GM12878 (cell line): ENCODE data around the gene EHBP1. TPM values are rescaled to one million over a fixed set of nuclear protein-coding genes. Genes with fewer than 3 reads are reported as not detected.

ENCODE experiments used
- ATAC-seq: fragments of 200-7000 bp; cut with Tn5 transposase; 3 replicates; pipeline ENCODE4 v1.9.1; 2020; ENCODE audit warnings: mild to moderate bottlenecking, moderate library complexity
- BruUV-seq: library from RNA; stranded (reverse); fragments of 400-500 nt; replicated peaks from 2 replicates; lab custom pipeline; 2021; lab: Mats Ljungman, UMichigan
- CTCF ChIA-PET: fragments of 300-600 bp; sonication (Branson Sonifier 250); formaldehyde crosslinking; extraction: SDS; loops from one replicate; lab custom pipeline; 2021; ENCODE audit warnings: inconsistent platforms; lab: Yijun Ruan, JAX
- POLR2A ChIA-PET: fragments of 350-600 bp; formaldehyde crosslinking; extraction: SDS; loops from one replicate; lab custom pipeline; 2021; ENCODE audit warnings: inconsistent platforms; lab: Charles Lee
- RAD21 ChIA-PET: fragments of 300-600 bp; sonication (Branson Sonifier 250); formaldehyde crosslinking; loops from one replicate; lab custom pipeline; 2023; ENCODE audit warnings: antibody characterized with exemption; ENCODE audit not compliant: unreplicated experiment; lab: Charles Lee
- SMC1A ChIA-PET: fragments of 300-600 bp; sonication (Branson Sonifier 250); formaldehyde crosslinking; loops from one replicate; lab custom pipeline; 2023; ENCODE audit not compliant: unreplicated experiment, uncharacterized antibody; lab: Charles Lee
- DNase-seq: peaks from one replicate; pipeline ENCODE4 v3.0.0-alpha.2; 2011; ENCODE audit warnings: low read depth, low spot score
- FAIRE-seq: peaks from 3 replicates; lab custom pipeline; 2011; peaks lifted over from hg19 to GRCh38; lab: Jason Lieb, UNC
- H2AFZ ChIP-seq: 2 replicates; pipeline ENCODE4 v1.6.0; 2011; ENCODE audit warnings: low read depth, low read length, control low read depth; ENCODE audit not compliant: control insufficient read depth
- H3K27ac ChIP-seq: 2 replicates; pipeline ENCODE4 v1.5.1; 2011; ENCODE audit warnings: control low read depth; ENCODE audit not compliant: control insufficient read depth, insufficient read depth
- H3K27me3 ChIP-seq, 2 experiments: replicated peaks in 1 of 2; 2 replicates each; pipeline versions ENCODE4 v1.6.0 to v1.6.1; 2011; ENCODE audit warnings: low read length in 1 of 2; ENCODE audit not compliant: control insufficient read depth in 2 of 2, insufficient read depth in 2 of 2
- H3K36me3 ChIP-seq, 2 experiments: 2 replicates each; pipeline ENCODE4 v1.5.1; 2011; ENCODE audit warnings: low read length in 1 of 2; ENCODE audit not compliant: control insufficient read depth in 2 of 2, insufficient read depth in 2 of 2
- H3K4me1 ChIP-seq: 2 replicates; pipeline ENCODE4 v1.6.1; 2011; ENCODE audit warnings: mild to moderate bottlenecking, low read length, moderate library complexity, mixed read lengths; ENCODE audit not compliant: control insufficient read depth, insufficient read depth
- H3K4me2 ChIP-seq: 2 replicates; pipeline ENCODE4 v1.6.0; 2011; ENCODE audit warnings: control low read depth; ENCODE audit not compliant: control insufficient read depth, insufficient read depth
- H3K4me3 ChIP-seq: fragments of 200-600 bp; sonication (generic); 2 replicates; pipeline ENCODE4 v1.5.1; 2016
- H3K79me2 ChIP-seq: 2 replicates; pipeline ENCODE4 v1.6.0; 2011; ENCODE audit warnings: low read length; ENCODE audit not compliant: control insufficient read depth, insufficient read depth
- H3K9ac ChIP-seq: 2 replicates; pipeline ENCODE4 v1.8.0; 2011; ENCODE audit warnings: low read length, control low read depth, mixed read lengths; ENCODE audit not compliant: control insufficient read depth, insufficient read depth
- H3K9me3 ChIP-seq: replicated peaks from 3 replicates; pipeline ENCODE4 v1.5.1; 2011; ENCODE audit warnings: mild to moderate bottlenecking, low read length; ENCODE audit not compliant: control insufficient read depth, insufficient read depth
- H4K20me1 ChIP-seq: 2 replicates; pipeline ENCODE4 v1.6.0; 2011; ENCODE audit not compliant: control insufficient read depth, insufficient read depth
- BRCA1 ChIP-seq: IDR thresholded peaks from 2 replicates; pipeline ENCODE4 v1.6.1; 2011; ENCODE audit warnings: low read depth, low read length, improper control_type of control experiment
- CBX3 ChIP-seq: fragments of 200-600 bp; sonication (generic); IDR thresholded peaks from 2 replicates; pipeline ENCODE4 v1.6.1; 2016; ENCODE audit warnings: low read depth, borderline replicate concordance
- CBX5 ChIP-seq: sonication (generic); IDR thresholded peaks from 2 replicates; pipeline ENCODE4 v1.6.1; 2016; ENCODE audit warnings: low read depth, moderate library complexity, mild to moderate bottlenecking, inconsistent platforms
- EED ChIP-seq: sonication (generic); IDR thresholded peaks from 2 replicates; pipeline ENCODE4 v1.6.1; 2016; ENCODE audit warnings: antibody characterized with exemption, low read depth
- ESRRA ChIP-seq: IDR thresholded peaks from 2 replicates; pipeline ENCODE4 v1.6.1; 2012; ENCODE audit warnings: mild to moderate bottlenecking, low read length, improper control_type of control experiment
- HDGF ChIP-seq: fragments of 450-650 bp; IDR thresholded peaks from 2 replicates; pipeline ENCODE4 v1.6.1; 2016; ENCODE audit warnings: antibody characterized with exemption
- IRF4 ChIP-seq: IDR thresholded peaks from 2 replicates; pipeline ENCODE4 v1.6.1; 2011; ENCODE audit warnings: low read depth, low read length
- KAT2A ChIP-seq: conservative IDR thresholded peaks from 2 replicates; pipeline ENCODE4 v1.6.1; 2011; ENCODE audit warnings: low read depth, low read length; ENCODE audit not compliant: control insufficient read depth
- MYC ChIP-seq: IDR thresholded peaks from 2 replicates; pipeline ENCODE4 v1.6.1; 2011; ENCODE audit warnings: mild to moderate bottlenecking, low read length, moderate library complexity, inconsistent platforms; ENCODE audit not compliant: insufficient read depth, insufficient replicate concordance, insufficient read length, severe bottlenecking
- RAD51 ChIP-seq: fragments of 450-650 bp; IDR thresholded peaks from 2 replicates; pipeline ENCODE4 v1.6.1; 2016; ENCODE audit warnings: moderate library complexity, mild to moderate bottlenecking, inconsistent platforms
- SRF ChIP-seq, 2 experiments: IDR thresholded peaks; 2 replicates each; pipeline ENCODE4 v1.6.1; 2011; ENCODE audit warnings: low read depth in 2 of 2, low read length in 2 of 2, mild to moderate bottlenecking in 1 of 2, moderate library complexity in 1 of 2
- ZZZ3 ChIP-seq: IDR thresholded peaks from 2 replicates; pipeline ENCODE4 v1.6.1; 2011; ENCODE audit warnings: low read depth; ENCODE audit not compliant: control insufficient read depth, insufficient read length
- WGBS: methylation state at CpG from one replicate; pipeline ENCODE4 v1.1.6; 2016; ENCODE audit warnings: low lambda C conversion rate; ENCODE audit not compliant: insufficient replicate concordance, insufficient coverage; ENCODE audit errors: missing lambda C conversion rate; 5-methylcytosine and 5-hydroxymethylcytosine counted together
- in situ Hi-C: fragments of 300-500 bp; cut with MboI; formaldehyde crosslinking; loops from 9 replicates; pipeline ENCODE4 v1.14.3; 2018; ENCODE audit warnings: mixed read lengths
- intact Hi-C: fragments of 100-400 bp; cut with micrococcal nuclease; formaldehyde crosslinking; loops from one replicate; pipeline ENCODE4 v1.14.2; 2022; ENCODE audit not compliant: unreplicated experiment
- polyA plus RNA-seq, 11 experiments: library from polyadenylated mRNA; depleted of rRNA in 4 of 11; unstranded in 6 of 11; stranded (reverse) in 5 of 11; fragments of >200 nt; fragmentation: Nextera tagmentation in 4 of 11; fragmentation: Illumina TruSeq in 1 of 11; extraction: Ambion mirVana in 4 of 11; extraction: Trizol in 1 of 11; gene quantifications; 1 replicate in 1 of 11; 2 replicates in 10 of 11; pipeline versions ENCODE4 v1.2.1 to v1.2.3, GENCODE V29; 2011 to 2016; ENCODE audit warnings: inconsistent platforms in 2 of 11, missing spikeins in 2 of 11, low read depth in 1 of 11
- total RNA-seq, 4 experiments: library from RNA; depleted of rRNA in 3 of 4; stranded (reverse); fragments of >200 nt in 3 of 4; fragmentation: Illumina TruSeq in 1 of 4; extraction: Trizol in 1 of 4; gene quantifications; 2 replicates each; pipeline versions ENCODE4 v1.2.1 to v1.2.3, GENCODE V29; 2013 to 2021
- TF ChIP-seq, protein P1 (sequence below): fragments of 450-650 bp; IDR thresholded peaks from 2 replicates; pipeline ENCODE4 v1.6.1; 2014; ENCODE audit warnings: mild to moderate bottlenecking
- TF ChIP-seq, protein P2 (sequence below): IDR thresholded peaks from 2 replicates; pipeline ENCODE4 v1.6.1; 2011; ENCODE audit warnings: borderline replicate concordance, low read depth, mild to moderate bottlenecking, moderate library complexity, mixed read lengths, low read length; ENCODE audit not compliant: insufficient read depth; ENCODE audit errors: extremely low read length

Gene EHBP1
- total and polyA plus RNA-seq, 10 of the 15 experiments (the other 5 are each of a cell fraction or from before 2014, with no cell fraction given), result 5.7 to 26.1 (median 13.6) TPM

DNA sequence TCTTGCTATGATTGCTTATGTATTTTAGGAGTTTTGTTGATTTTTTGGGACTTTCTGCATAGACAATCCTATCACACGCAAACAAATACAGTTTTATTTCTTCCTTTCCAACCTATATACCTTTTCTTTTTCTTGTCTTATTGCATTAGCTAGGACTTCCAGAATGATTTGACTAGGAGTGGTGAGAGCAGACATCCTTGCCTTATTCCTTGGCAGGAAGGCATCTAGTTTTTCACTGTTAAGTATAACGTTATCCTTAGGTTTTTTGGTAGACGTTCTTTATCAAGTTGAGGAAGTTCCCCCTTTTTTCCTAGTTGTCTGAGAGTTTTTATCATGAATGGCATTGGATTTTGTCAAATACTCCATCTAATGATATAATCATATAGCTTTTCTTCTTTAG, 25.8 kb downstream of the EHBP1 start (continued):
- no peak for TF ChIP-seq CBX3
- no peak for TF ChIP-seq CBX5
- TF ChIP-seq ESRRA, result no peak
- TF ChIP-seq BRCA1, result no peak
- TF ChIP-seq, protein P1, sequence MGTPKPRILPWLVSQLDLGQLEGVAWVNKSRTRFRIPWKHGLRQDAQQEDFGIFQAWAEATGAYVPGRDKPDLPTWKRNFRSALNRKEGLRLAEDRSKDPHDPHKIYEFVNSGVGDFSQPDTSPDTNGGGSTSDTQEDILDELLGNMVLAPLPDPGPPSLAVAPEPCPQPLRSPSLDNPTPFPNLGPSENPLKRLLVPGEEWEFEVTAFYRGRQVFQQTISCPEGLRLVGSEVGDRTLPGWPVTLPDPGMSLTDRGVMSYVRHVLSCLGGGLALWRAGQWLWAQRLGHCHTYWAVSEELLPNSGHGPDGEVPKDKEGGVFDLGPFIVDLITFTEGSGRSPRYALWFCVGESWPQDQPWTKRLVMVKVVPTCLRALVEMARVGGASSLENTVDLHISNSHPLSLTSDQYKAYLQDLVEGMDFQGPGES, result no peak
- TF ChIP-seq MYC, result no peak
- TF ChIP-seq HDGF, result no peak

DNA sequence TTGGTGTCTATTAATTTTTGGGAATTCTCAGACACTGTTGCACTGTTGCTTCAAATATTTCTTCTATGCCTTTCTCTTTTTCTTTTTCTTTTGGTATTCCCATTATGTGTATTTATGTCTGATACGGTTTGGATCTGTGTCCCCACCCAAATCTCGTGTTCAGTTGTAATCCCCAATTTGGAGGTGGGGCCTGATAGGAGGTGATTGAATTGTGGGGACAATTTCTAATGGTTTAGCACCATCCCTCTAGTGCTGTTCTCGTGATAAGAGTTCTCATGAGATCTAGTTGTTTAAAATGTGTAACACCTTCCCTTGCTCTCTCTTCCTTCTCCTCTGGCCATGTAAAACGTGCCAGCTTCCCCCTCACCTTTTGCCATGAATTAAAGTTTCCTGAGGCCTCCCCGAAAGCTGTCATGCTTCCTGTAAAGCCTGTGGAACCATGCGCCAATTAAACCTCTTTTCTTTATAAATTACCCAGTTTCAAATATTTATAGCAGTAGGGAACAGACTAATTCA, 26.8 kb downstream of the EHBP1 start:
- in situ Hi-C loops, result no loop called here

More for the DNA sequence above, 26.8 kb downstream of the EHBP1 start:
- no peak overlapping the region for H3K4me3 ChIP-seq
- H3K36me3 ChIP-seq, result no peaks in the 10 kb centered on the region
- FAIRE-seq (no peak), ATAC-seq (no peak)
- H2AFZ ChIP-seq, result no peak overlapping the region
- no peaks in the 10 kb centered on the region; the same call in 1 of the 3 replicates for H3K9me3 ChIP-seq
- H3K4me2 ChIP-seq, result no peak overlapping the region
- no peak overlapping the region for H3K27ac ChIP-seq
- intact Hi-C loops, result loop anchor here (10.0 kb wide), 1 partner anchor 588 kb away; no protein-coding TSS in a partner anchor
- ChIA-PET POLR2A (no interaction called here), RAD21 (no interaction called here)
- no TSS peak for BruUV-seq
- WGBS, result 86% methylated on average over 6 of the region's 6 CpGs
- TF ChIP-seq SRF (IDR thresholded peaks at IDR 0.05; ENCODE audit: low read depth in 2 of 2, low read length in 2 of 2) (no peak), ZZZ3 (no peak), IRF4 (no peak), RAD51 (no peak), EED (no peak), KAT2A (no peak)
- TF ChIP-seq, protein P2, sequence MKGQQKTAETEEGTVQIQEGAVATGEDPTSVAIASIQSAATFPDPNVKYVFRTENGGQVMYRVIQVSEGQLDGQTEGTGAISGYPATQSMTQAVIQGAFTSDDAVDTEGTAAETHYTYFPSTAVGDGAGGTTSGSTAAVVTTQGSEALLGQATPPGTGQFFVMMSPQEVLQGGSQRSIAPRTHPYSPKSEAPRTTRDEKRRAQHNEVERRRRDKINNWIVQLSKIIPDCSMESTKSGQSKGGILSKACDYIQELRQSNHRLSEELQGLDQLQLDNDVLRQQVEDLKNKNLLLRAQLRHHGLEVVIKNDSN, result no peak
- TF ChIP-seq, all 136 proteins: peak for 0
- Histone ChIP-seq H3K9ac (no peak overlapping the region), H3K27me3 (no peaks in the 10 kb centered on the region), H4K20me1 (no peaks in the 10 kb centered on the region), H3K79me2 (peaks cover 9% of the 10 kb centered on the region), H3K4me1 (no peaks in the 10 kb centered on the region; the same call in 1 of the 2 replicates)
- no peak for DNase-seq
- ChIA-PET CTCF (no interaction called here), SMC1A (no interaction called here)
